ENCODE results near the gene C19orf38. TPM values are rescaled to one million over a fixed set of nuclear protein-coding genes. Genes with fewer than 3 reads are reported as not detected.

Gene C19orf38
- total and polyA plus RNA-seq, 2 of the 4 experiments (the other 2 are of a cell fraction), result 0.18 to 0.19 TPM

- Histone ChIP-seq H2BK15ac (ENCODE audit: low read depth, low read length) (no peak overlapping the region), H2BK20ac (ENCODE audit: low read depth, low read length) (no peak overlapping the region), H2AFZ (replicated peaks; ENCODE audit: low read length, poor library complexity) (no peak overlapping the region), H3K4me3 (ENCODE audit: insufficient read depth, low read depth, low read length) (no peak overlapping the region), H3K36me3 (ENCODE audit: control insufficient read depth, insufficient read depth, low read length) (no peaks in the 10 kb centered on the region), H3K18ac (ENCODE audit: low read depth, low read length) (no peak overlapping the region), H2BK5ac (ENCODE audit: low read depth, low read length, poor library complexity, severe bottlenecking) (no peak overlapping the region), H3K14ac (replicated peaks; ENCODE audit: low read depth, low read length) (no peak overlapping the region), H3K79me1 (ENCODE audit: low read depth in 1 of 2, low read length in 2 of 2) (peaks cover 0 to 3% of the 10 kb centered on the region in 2 experiments; a peak in 1 of 4 replicates), H3K23ac (ENCODE audit: low read depth, low read length) (no peak overlapping the region), H4K20me1 (ENCODE audit: insufficient read depth, low read length) (no peaks in the 10 kb centered on the region), H3K4me1 (ENCODE audit: control insufficient read depth, insufficient read depth, low read length) (peaks cover 6% of the 10 kb centered on the region), H3K4me2 (ENCODE audit: low read depth, low read length) (no peak overlapping the region), H4K5ac (ENCODE audit: low read depth, low read length) (no peak overlapping the region), H3K56ac (ENCODE audit: extremely low read depth, insufficient read depth, low read length) (no peak overlapping the region), H2AK9ac (replicated peaks; ENCODE audit: low read depth, low read length, poor library complexity) (no peak overlapping the region), H4K8ac (ENCODE audit: low read depth in 2 of 2, low read length in 2 of 2) (no peak overlapping the region), H3K27ac (ENCODE audit: insufficient read depth, low read length) (no peak overlapping the region), H3K9ac (ENCODE audit: low read depth, low read length) (no peak overlapping the region), H2AK5ac (ENCODE audit: low read depth, low read length) (no peak overlapping the region), H3K9me1 (ENCODE audit: insufficient read depth, low read length) (peaks cover 14% of the 10 kb centered on the region; the same call in 1 of the 2 replicates), H3K4ac (ENCODE audit: low read depth, low read length) (no peak overlapping the region), H2BK120ac (ENCODE audit: low read depth, low read length) (no peak overlapping the region), H3K9me3 (ENCODE audit: control insufficient read depth, insufficient read depth, low read length) (no peaks in the 10 kb centered on the region), H4K91ac (ENCODE audit: insufficient read depth, low read depth, low read length) (no peak overlapping the region), H3K27me3 (ENCODE audit: control insufficient read depth, insufficient read depth, low read length) (no peaks in the 10 kb centered on the region)
- WGBS, 2 experiments (ENCODE audit: extremely low coverage in 2 of 2, insufficient read length in 1 of 2), result 96% methylated on average over 5 of the region's 10 CpGs; no CpG with 5 or more reads in 1 of the 2 experiments
- POLR2A ChIA-PET (ENCODE audit: unreplicated experiment), result no interaction called here
- CTCF ChIA-PET, result interaction anchor here (0.6 kb wide), 1 partner anchor 165 kb away, joined by 4 read pairs; no protein-coding TSS in a partner anchor
- TF ChIP-seq CEBPB (IDR thresholded peaks at IDR 0.05; ENCODE audit: low read depth, low read length) (peak; percentile 63), MAFK (IDR thresholded peaks at IDR 0.05; ENCODE audit: low read depth, low read length) (no peak)
- dilution Hi-C loops (cut with HindIII; ENCODE audit: low sequenced_read_pairs, unreplicated experiment) (no loop called here), in situ Hi-C loops (cut with MboI; ENCODE audit: low sequenced_read_pairs) (no loop called here), intact Hi-C loops (cut with micrococcal nuclease) (no loop called here)
- ATAC-seq (ENCODE audit: low read depth) (no peak), DNase-seq (no peak)
- BruUV-seq (replicated peaks), result no TSS peak
Measured at GRCh38 chr19:10866495-10866894, 18.3 kb downstream of the C19orf38 start.

Data from IMR-90 (cell line).